Left forelimb (tissue), 1 donor: ENCODE measurements around the gene LANCL2.
"Not testable (repeated sequence)": the region's sequence is repeated elsewhere in the genome, so short reads cannot be mapped to it uniquely, and the experiment has no call there.

Experiments used
- DNase-seq: peaks from one replicate; pipeline ENCODE4 v3.0.0-alpha.2; 2018; ENCODE audit warnings: low spot score

LANCL2 gene

DNA sequence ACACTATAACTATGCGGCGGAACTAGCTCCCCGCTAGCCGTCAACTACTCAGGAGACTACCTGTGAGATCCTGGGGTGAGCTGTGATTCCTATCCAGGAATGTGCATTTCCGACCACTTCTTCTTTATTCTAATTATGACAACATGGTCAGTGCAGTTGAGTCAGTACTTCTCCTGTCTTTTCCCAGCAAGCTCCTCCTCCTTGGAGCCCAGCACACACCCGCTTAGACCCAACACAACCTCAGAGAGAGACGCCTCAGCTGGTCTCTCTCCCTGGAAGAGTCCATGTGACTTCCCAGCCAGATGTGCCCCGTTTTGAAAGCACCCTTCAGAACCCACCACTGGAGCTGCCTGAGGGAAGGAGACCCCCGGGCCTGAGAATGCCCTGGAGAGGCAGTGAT is 106.5 kb downstream of the LANCL2 start:
- DNase-seq = peak; percentile 46

DNA sequence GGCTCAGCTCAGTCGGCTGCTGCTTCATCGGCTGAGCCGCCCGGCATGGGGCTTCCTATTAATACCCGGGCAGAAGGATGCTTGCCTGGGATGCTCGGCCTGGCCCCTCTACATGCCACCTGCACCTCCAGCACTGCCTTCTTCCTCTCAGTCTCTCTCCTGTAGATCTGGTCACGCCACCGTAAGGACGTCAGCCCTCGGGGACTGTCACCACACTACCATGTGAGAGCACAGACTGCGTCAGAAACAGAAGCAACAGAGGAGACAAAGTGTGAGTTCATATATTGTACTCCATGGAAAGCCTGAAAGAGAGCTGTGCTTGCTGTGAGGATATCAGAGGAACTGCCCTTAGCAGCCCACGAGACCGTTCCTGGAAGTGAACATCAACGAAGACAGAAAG is 107.3 kb downstream of the LANCL2 start:
- not testable (repeated sequence) for DNase-seq

DNA sequence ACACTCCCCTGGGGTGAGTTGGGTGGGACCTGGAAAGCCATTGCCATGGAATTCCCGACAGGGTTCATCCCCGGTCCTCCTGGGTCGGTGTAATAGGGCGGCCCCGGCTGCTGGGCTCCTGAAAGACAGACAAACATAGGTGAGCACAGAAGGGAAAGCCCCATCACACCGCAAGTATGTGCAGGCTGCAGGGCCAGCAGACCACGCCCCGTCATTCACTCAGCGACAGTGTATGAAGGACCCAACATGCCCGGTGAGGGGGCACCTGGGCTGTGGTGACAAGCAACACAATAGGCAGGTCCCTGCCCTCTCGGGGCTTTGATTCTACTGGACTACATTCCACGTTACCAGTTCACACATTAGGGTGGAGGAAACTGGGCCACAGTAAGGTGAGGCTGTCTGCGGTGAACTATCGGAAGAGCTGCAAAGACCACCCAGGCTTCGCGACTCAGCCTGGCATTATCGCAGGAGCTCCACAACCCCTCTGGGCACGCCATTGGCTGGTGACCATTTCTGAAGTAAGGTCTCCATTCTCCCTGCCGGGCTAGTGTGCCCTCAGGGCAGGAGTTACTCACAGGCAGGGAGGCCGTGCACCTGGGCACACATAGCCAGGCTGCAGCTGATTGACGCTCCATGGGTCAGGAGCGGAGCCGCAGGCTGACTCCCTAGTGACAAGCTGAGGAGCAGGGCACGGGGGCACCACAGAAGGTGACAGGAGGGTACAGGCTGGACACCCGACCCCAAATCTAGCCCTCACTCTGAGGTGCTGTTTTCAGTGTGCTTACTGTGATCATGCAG is 108.0 kb downstream of the LANCL2 start:
- DNase-seq = peak; percentile 46

DNA sequence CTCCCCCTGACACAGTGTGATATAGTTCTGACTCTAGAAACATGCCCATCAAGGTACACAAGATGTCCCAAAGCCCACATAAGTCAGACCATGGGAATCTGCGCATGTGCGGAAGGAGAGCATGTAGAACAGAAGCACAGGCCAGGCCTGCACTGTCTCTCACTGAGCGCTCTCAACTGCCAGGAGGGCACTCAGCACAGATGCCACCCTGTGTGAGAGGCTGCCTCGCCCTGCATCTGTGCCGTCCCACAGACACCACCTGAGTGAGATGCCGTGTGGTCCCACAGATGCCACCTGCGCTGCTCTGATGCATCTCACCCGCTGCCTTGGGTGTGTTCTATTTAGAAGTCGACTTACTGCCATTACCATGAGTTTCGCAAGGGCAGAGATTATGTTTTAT is 108.8 kb downstream of the LANCL2 start:
- DNase-seq = peak; percentile 9

DNA sequence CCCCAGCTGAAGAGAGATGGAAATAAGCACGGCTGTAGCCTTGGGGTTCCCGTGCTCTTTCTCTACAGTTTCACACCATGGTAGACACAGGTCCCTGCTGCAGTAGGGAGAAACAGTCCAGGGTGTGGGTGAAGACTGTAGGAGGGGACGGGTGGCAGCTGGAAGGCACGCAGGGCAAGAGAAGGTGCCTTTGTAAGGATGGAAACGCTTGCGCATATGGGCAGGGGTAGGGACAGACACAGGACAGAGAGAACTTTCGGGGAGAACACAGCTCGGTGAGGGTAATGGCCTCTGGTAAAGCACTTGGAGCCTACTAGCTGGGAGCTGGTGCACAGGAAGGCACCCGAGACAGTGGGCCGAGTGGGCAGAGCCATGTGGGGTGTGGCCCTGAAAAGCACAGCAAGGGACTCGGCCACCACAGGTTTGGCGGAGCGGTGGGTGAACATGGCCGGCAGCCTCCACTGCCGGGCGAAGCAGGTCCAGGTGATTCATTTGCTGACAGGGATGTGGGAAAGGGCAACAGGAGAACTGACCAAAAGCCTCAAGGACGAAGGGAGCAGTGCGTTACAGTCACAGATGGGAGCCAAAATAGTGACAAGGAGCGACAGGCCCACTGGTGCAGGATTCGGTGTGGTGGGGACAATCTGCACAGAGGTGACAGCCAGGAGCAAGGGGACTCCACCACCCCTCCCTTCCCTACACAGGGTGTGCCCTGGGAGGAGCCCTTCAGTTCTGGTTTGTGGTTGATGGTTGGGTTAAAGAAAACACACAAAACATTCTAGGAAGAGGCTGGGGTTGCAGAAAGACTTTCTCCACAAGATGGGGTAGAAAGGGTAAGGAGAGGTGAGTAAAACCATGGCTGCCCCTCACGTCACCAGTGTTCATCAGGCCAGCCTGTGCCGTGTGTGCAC is 110.1 kb downstream of the LANCL2 start:
- DNase-seq = peak; percentile 50

DNA sequence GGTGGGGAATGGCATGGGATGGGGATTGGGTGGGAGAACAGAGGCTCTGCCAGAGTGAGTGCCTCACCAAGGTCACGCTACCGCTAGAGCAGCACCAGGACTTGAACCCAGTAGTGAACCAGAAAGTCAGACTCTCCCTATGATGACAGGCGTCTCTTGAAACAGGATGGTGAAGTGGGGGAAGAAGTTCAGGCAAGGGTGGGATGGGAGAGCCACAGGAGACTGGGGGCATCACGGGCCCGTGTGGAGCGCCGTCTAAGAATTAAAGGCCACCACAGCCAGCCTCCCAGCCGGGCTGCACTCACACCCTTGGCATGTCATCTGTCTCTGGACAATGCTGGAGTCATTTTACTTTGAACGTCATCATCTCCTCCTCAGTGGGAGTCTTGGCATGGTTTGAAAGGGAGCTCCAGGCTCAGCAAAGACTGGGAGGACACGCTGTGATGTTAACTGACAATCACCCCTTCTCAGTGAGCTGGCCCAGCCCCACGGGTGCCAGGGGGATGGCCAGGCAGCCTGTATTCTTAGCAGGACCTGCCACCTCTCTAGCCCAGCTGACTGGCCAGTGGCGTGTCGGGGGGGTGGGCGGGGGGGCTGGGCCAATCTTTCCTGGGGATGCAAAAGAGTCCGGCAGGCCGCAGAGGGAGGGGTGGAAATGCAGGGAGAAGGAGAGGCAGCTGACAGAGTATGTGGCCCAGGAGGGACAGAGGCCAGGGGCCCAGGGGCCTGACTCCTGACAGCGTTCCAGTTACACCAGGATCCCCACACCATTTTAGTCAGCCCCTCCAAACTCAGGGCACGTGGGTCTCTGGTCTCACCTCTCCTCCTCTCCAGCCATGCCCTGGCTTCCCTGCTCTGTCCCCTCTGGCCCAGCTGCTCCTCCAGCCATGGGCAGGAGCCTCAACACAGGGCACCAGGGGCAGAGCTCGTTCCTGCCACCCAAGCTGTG is 111.0 kb downstream of the LANCL2 start:
- DNase-seq = peak; percentile 54

DNA sequence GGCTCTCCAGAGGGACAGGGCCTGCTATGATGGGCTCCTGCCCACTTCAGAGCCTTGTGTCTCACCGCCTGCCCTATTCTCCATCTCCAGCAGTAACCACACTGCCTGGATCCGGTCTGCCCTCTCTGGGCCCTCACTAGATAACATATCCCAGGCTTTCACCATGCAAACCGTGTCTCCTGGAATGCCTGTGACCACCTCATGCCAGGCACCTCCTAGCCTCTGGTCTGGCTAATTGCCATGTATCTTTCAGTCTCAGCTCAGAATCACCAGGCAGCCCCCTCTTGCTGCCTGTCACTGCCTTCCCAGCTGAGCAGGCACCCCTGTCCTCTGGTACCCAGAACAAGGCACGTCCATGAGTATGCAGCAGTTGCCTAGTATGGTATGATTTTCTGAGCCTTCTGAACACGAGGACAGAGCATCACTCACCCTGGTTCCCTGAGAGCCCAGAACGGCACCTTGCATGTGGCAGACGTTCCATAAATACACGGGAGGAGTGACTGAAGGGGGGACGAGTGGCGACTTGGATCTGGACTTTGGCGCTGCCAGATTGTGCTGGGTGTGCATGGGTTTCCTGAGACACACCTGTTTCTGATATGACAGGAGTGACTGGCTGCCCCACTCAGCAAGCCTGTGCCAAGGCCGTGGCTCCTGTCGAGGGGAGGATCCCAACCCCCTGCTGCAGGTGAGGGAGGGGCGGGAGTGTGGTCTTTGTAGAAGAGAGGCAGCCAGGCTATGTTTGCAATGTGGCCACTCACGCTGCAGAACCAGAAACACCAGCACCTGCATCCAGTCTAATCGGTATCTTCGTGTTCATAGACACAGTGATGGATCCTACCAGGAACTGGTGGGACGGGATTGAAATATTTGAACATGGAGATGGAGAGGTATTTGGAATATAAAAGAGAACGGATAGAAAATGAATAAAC is 112.0 kb downstream of the LANCL2 start:
- DNase-seq = peak; percentile 28

DNA sequence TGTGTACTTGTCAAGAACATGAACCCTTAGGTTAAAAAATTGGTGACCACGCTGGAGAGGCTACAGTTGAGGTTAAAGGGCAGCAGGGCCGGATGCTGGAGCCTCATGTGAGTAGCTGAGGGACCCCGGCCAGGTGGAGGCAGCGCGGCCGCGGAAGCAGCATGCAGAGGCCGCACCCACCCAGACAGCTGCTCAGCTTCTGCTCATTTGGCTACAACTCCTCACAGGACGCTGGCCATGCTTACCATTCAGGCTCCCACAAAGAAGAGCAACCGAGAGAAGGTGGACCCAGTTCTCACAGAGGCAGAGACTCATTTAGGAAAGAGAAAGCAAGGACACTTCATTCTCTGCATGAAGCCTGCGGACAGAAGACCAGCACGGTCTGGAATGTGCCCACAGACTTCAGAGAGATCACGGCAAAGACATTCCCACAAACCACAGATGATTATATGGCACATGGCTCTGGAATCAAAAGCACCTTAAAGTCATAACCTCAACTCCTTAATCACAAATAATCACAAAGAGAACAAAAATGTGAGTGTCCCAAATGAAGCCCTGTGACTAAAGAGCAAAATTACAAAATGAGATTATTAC is 112.7 kb downstream of the LANCL2 start:
- peak; percentile 46 for DNase-seq

DNA sequence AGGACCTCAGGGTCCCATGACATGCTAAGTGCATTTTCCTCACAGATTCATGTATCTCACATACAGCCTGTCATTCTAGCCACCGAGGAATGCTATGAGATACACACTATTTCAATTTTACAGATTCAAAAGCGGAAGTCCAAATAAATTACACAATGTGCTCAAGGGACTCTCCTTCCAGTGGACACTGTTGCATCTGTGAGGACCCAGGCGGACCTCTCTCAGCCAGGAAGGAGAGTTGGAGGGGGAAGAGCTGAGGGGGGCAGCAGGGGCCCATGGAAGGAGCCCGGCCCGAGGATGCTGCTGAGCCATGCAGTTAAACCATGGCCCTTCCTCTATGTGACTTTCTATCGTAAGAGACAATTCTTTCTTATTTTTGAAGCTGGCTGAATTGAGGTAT is 113.6 kb downstream of the LANCL2 start:
- DNase-seq = peak; percentile 31

DNA sequence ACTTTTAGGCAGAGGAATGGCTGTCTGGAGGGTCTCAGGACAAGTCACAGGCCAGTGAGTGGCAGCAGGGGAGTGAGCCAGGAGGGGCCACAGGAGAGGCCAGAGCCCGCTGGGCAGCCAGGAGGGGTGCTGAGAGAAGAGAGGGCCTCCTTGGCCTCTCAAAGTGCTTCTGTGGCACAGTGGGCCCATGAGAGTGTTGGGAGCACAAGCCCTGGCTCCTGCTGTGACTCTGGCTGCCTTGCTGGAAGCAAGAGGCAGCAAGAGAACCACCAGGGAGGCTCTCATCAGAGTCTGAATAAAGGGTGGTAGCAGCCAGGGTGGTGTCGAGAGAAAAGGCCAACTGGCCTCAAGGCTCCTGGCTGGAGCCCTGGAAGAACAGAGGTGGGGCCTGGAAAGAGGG is 116.0 kb downstream of the LANCL2 start:
- DNase-seq = peak; percentile 44

DNA sequence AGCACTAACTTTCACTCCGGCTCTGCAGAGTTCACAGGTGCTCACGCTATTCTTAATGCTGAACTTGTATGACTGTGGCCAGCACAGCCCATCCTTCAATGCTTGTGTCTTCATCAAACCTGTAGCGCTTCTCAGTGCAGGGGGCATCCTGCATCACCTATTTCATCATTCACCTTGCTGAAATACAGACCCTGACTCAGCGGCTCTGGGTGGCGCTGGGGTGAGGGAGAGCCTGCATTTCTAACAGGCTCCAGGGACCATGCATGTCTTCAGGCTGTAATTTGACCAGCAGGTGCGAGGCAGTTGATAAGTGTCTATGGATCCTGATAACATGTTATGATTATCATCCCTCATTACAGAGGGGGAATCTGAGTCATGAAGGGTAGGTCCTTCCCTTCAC is 117.9 kb downstream of the LANCL2 start:
- no peak for DNase-seq
